Measurements from ENCODE around the gene ALDH1L2.
A peak's percentile ranks its signal among the peaks of the same experiment; 100 is the strongest.
"Not testable (repeated sequence)": the region's sequence is repeated elsewhere in the genome, so short reads cannot be mapped to it uniquely, and the experiment has no call there.

The ALDH1L2 gene

DNA sequence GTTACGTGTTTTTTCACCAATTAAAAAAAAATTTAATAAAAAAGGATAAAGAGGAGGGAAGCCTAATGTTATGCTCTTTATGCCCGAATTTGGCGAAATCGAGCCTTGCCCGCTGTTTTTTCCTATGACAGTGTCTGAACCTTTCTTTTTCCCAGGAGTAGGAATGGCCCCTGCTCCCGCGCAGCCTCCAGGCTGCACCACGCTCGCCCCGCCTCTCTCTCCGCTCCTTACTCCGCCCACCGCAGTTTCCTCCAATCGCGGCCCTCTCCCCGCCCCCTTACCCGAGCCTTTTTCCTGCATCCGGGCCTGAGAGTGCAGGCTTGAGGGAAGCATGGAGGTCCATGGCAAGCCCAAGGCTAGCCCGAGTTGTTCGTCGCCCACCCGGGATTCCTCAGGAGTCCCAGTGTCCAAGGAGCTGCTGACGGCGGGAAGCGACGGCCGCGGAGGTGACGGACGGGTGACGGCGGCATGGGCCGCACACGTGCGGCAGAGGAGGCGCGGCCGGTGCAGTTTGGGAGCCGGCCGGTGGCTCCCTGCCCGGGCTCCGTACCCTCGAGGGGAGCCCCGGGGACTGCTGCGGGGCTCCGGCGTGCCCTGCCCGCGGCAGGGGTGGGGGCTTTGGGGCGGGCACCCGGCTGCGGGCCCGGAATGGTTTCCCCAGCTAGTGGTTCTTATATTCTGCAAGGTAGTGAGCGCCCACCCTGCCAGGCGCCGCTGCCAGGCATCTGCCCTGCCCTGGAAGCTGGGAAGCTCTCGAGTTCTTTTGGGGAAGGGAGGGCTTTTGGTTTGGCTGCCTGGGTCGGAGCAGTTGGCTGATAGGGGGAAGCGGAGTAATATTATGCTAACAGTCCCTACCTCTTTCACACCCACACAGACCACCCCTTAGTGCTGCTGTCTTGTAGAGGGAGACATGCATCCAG is 98.0 kb downstream of the ALDH1L2 start, which contains the start of gene NOPCHAP1:
Gene NOPCHAP1 (plus strand): TSS at position 295 of the 920 bp plus-strand sequence. CDS start 37 bp downstream, at position 332.
- H3K36me3 ChIP-seq (ENCODE audit: low read depth) = peaks cover 26% of the 10 kb centered on the region
- H3K4me1 ChIP-seq (ENCODE audit: insufficient read depth, poor library complexity, severe bottlenecking) = no peaks in the 10 kb centered on the region
- no peaks in the 10 kb centered on the region for H3K27me3 ChIP-seq (ENCODE audit: insufficient read depth, poor library complexity, severe bottlenecking)
- ATAC-seq (ENCODE audit: low read depth) = peak; percentile 100
- H3K4me3 ChIP-seq (ENCODE audit: severe bottlenecking) = peak within 1 kb of the TSS; percentile 64
- TF ChIP-seq, protein P1, sequence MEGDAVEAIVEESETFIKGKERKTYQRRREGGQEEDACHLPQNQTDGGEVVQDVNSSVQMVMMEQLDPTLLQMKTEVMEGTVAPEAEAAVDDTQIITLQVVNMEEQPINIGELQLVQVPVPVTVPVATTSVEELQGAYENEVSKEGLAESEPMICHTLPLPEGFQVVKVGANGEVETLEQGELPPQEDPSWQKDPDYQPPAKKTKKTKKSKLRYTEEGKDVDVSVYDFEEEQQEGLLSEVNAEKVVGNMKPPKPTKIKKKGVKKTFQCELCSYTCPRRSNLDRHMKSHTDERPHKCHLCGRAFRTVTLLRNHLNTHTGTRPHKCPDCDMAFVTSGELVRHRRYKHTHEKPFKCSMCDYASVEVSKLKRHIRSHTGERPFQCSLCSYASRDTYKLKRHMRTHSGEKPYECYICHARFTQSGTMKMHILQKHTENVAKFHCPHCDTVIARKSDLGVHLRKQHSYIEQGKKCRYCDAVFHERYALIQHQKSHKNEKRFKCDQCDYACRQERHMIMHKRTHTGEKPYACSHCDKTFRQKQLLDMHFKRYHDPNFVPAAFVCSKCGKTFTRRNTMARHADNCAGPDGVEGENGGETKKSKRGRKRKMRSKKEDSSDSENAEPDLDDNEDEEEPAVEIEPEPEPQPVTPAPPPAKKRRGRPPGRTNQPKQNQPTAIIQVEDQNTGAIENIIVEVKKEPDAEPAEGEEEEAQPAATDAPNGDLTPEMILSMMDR (IDR thresholded peaks at IDR 0.05; ENCODE audit: poor library complexity, severe bottlenecking) = no peak
- no peaks in the 10 kb centered on the region for H3K9me3 ChIP-seq (ENCODE audit: severe bottlenecking)
- DNase-seq (ENCODE audit: low spot score) = peak; percentile 92
- no peak within 1 kb of the TSS for H3K27ac ChIP-seq (ENCODE audit: poor library complexity, severe bottlenecking)

DNA sequence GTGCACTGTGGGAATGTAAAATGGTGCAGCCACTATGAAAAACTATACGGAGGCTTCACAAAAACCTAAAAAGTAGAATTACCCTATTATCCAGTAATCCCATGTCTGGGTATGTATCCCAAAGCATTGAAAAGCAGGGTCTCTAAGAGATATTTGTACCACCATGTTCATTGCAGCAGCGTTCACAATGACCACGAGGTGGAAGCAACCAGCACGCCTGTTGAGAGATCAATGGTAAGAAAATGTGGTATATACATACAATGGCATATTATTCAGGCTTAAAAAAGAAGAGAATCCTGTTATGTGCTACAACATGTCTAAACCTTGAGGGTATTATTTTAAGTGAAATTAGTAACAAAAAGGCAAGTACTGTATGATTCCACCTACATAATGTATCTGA is 99.1 kb downstream of the ALDH1L2 start:
- Histone ChIP-seq H3K4me1 (ENCODE audit: insufficient read depth, poor library complexity, severe bottlenecking) (no peaks in the 10 kb centered on the region), H3K36me3 (ENCODE audit: low read depth) (peaks cover 21% of the 10 kb centered on the region), H3K27ac (ENCODE audit: poor library complexity, severe bottlenecking) (no peak overlapping the region), H3K9me3 (ENCODE audit: severe bottlenecking) (no peaks in the 10 kb centered on the region), H3K27me3 (ENCODE audit: insufficient read depth, poor library complexity, severe bottlenecking) (no peaks in the 10 kb centered on the region), H3K4me3 (ENCODE audit: severe bottlenecking) (no peak overlapping the region)
- no peak for DNase-seq (ENCODE audit: low spot score)
- no peak for ATAC-seq (ENCODE audit: low read depth)
- TF ChIP-seq, protein P1 (IDR thresholded peaks at IDR 0.05; ENCODE audit: poor library complexity, severe bottlenecking) = no peak

- not testable (repeated sequence) for H3K9me3 ChIP-seq (ENCODE audit: severe bottlenecking); H3K27me3 ChIP-seq (ENCODE audit: insufficient read depth, poor library complexity, severe bottlenecking)
Measured at GRCh38 chr12:104977688-104978087, 106.6 kb downstream of the ALDH1L2 start.

GRCh38 chr12:104976703-104977102 is 107.6 kb downstream of the ALDH1L2 start:
- Histone ChIP-seq H3K4me3 (ENCODE audit: severe bottlenecking) (no peak overlapping the region), H3K9me3 (ENCODE audit: severe bottlenecking) (no peaks in the 10 kb centered on the region), H3K36me3 (ENCODE audit: low read depth) (no peaks in the 10 kb centered on the region), H3K27me3 (ENCODE audit: insufficient read depth, poor library complexity, severe bottlenecking) (no peaks in the 10 kb centered on the region), H3K4me1 (ENCODE audit: insufficient read depth, poor library complexity, severe bottlenecking) (peaks cover 21% of the 10 kb centered on the region), H3K27ac (ENCODE audit: poor library complexity, severe bottlenecking) (no peak overlapping the region)
- DNase-seq (ENCODE audit: low spot score) (no peak), ATAC-seq (ENCODE audit: low read depth) (no peak)
- TF ChIP-seq, protein P1 (IDR thresholded peaks at IDR 0.05; ENCODE audit: poor library complexity, severe bottlenecking) = no peak

More at GRCh38 chr12:104977688-104978087, 106.6 kb downstream of the ALDH1L2 start:
- not testable (repeated sequence) for H3K36me3 ChIP-seq (ENCODE audit: low read depth); ATAC-seq (ENCODE audit: low read depth); DNase-seq (ENCODE audit: low spot score); H3K4me3 ChIP-seq (ENCODE audit: severe bottlenecking); H3K27ac ChIP-seq (ENCODE audit: poor library complexity, severe bottlenecking)
- H3K4me1 ChIP-seq (ENCODE audit: insufficient read depth, poor library complexity, severe bottlenecking) = peaks cover 21% of the 10 kb centered on the region

- ATAC-seq (ENCODE audit: low read depth) (peak; percentile 84), DNase-seq (ENCODE audit: low spot score) (no peak)
- TF ChIP-seq, protein P1 (IDR thresholded peaks at IDR 0.05; ENCODE audit: poor library complexity, severe bottlenecking) = no peak
- Histone ChIP-seq H3K4me1 (ENCODE audit: insufficient read depth, poor library complexity, severe bottlenecking) (peaks cover 21% of the 10 kb centered on the region), H3K27ac (ENCODE audit: poor library complexity, severe bottlenecking) (peak overlapping the region; percentile 65), H3K4me3 (ENCODE audit: severe bottlenecking) (no peak overlapping the region), H3K9me3 (ENCODE audit: severe bottlenecking) (no peaks in the 10 kb centered on the region), H3K27me3 (ENCODE audit: insufficient read depth, poor library complexity, severe bottlenecking) (no peaks in the 10 kb centered on the region), H3K36me3 (ENCODE audit: low read depth) (no peaks in the 10 kb centered on the region)
Measured at GRCh38 chr12:104975587-104976343, 108.5 kb downstream of the ALDH1L2 start.
